GM12801 (cell line): Measurements from ENCODE around the gene CEACAM21.

Experiments used
- CTCF ChIP-seq: IDR thresholded peaks from one replicate; pipeline ENCODE4 v1.5.1; 2011; ENCODE audit warnings: control low read depth; ENCODE audit not compliant: insufficient read length; ENCODE audit errors: extremely low read depth

The CEACAM21 gene

GRCh38 chr19:41587838-41588210 is 11.9 kb downstream of the CEACAM21 start:
- no peak for TF ChIP-seq CTCF

DNA sequence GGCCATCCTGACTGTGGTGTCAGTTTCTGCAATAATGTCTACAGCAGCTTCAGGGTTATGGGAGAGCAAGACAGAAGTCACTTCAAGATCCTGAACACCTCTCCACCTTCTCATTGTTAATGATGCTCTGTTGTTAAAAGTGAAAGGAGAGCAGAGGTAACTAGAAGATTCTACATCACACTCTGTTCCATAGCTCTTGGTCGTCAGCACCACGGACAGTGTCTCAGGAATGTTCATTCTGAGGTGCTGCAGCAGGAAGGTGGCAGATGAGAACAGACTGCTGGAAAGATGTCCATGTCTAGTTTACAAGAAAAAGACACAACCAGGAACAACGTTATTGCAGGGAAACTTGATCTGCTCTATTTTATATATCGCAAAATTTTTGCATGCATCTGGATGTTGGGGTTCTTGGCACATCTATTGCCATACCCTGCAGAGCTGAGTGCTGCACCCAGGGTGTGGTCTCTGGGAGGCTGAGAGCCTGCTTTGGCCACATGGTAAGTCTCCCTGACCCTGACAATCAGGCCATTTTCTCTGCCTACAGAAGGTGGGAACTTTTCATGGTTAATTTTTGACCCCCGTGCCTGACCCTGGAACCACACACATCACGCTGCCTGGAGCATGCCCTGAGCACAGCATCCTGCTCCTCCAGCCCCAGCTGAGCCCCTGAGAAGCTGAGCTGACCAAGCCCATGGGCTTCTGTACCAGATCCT is 12.7 kb downstream of the CEACAM21 start:
- no peak for TF ChIP-seq CTCF

GRCh38 chr19:41589371-41589770 is 13.4 kb downstream of the CEACAM21 start:
- TF ChIP-seq CTCF: no peak

- TF ChIP-seq CTCF: no peak
Observed at GRCh38 chr19:41590936-41591335, 15.0 kb downstream of the CEACAM21 start.

DNA sequence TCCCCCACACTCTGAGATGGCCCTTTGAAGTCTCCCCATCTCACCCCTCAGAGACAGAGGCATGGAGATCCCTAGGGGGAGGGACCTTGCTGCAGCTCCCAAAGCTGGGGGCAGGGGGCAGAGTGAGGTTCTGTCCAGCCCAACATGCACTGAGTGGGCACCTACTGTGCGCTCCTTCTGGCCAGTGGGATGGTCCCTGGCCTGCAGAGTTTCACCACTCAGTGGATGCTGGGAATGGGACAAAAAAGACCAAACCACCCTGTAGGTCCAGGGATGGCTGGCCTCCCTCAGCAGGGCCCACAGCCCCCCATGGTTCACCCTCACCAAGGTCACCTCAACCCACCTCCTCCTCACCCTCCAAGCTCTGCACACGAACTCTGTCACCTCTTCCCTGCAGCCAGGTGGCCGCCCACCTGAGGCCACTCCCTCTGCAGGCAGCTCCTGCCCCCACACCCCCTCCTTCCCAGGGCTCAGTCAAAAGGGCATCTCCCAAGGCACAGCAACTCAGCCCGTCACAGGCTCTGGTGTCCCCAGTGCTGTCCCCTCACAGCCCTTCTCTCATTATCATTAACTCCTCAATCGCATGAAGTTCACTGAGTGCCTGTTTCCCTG is 16.1 kb downstream of the CEACAM21 start:
- TF ChIP-seq CTCF: no peak

- no peak for TF ChIP-seq CTCF
Observed at GRCh38 chr19:41595258-41595889, 19.4 kb downstream of the CEACAM21 start.

DNA sequence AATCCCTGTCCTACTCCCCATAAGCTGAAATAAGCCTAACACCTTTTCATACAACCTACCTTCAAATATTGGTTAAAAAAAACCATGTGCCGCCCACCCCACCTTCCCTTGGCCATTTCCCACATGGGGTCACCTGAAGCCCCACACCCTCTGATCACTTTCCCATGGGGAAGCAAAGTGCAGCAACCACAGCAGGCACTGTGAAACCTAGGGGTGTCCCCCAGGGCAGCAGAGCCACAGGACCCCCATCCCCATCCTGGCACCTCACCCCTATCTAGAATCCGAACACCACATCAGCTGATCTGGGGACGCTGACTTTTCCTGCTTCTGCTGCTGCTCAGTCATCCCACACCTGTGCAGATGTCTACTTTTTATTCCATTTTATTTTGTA is 19.9 kb downstream of the CEACAM21 start:
- TF ChIP-seq CTCF: no peak
